Body of pancreas (tissue), 4 donors: ENCODE measurements around the gene FOXL2NB. TPM values are rescaled to one million over a fixed set of nuclear protein-coding genes. Genes with fewer than 3 reads are reported as not detected.

Source experiments
- ATAC-seq: fragments of 150-250 bp; one replicate; pipeline ENCODE4 v1.9.1; 2016
- DNase-seq, 4 donors: peaks; one replicate each; pipeline ENCODE4 v3.0.0-alpha.2; 2019
- H3K27ac ChIP-seq, 4 donors: fragments of 200-600 bp; sonication (generic); 1 replicate in 3 of 4; 2 replicates in 1 of 4; pipeline versions ENCODE4 v1.5.1 to v1.6.1; 2016 to 2019; ENCODE audit warnings: mild to moderate bottlenecking in 1 of 4, mixed read lengths in 1 of 4, moderate library complexity in 1 of 4
- H3K27me3 ChIP-seq, 2 donors: fragments of 200-600 bp; sonication (generic); one replicate each; pipeline ENCODE4 v1.6.0; 2016; ENCODE audit warnings: mild to moderate bottlenecking in 1 of 2
- H3K36me3 ChIP-seq, 2 donors: fragments of 200-600 bp; sonication (generic); replicated peaks in 1 of 2; 2 replicates each; pipeline ENCODE4 v1.5.1; 2016; ENCODE audit warnings: low read depth in 2 of 2; ENCODE audit not compliant: insufficient read depth in 1 of 2
- H3K4me1 ChIP-seq: fragments of 200-600 bp; sonication (generic); one replicate; pipeline ENCODE4 v1.6.0; 2016
- H3K4me3 ChIP-seq, 2 donors: fragments of 200-600 bp; sonication (generic); 1 replicate in 1 of 2; 2 replicates in 1 of 2; pipeline ENCODE4 v1.5.1; 2016 to 2019
- H3K9me3 ChIP-seq, 3 donors: fragments of 200-600 bp; sonication (generic); 1 replicate in 2 of 3; 2 replicates in 1 of 3; pipeline ENCODE4 v1.5.1; 2016
- POLR2A ChIP-seq, 3 donors: fragments of 450-650 bp; IDR thresholded peaks; one replicate each; pipeline ENCODE4 v1.6.1; 2016; ENCODE audit warnings: antibody characterized with exemption in 3 of 3, mild to moderate bottlenecking in 2 of 3
- WGBS, 2 donors: methylation state at CpG; one replicate each; pipeline ENCODE4 v1.1.5; 2017; 5-methylcytosine and 5-hydroxymethylcytosine counted together
- intact Hi-C: fragments of 100-400 bp; cut with DNase I; formaldehyde crosslinking; loops from one replicate; pipeline ENCODE4 v1.15.1; 2023
- total RNA-seq, 2 donors: library from RNA; depleted of rRNA; stranded (reverse); fragments of >200 nt; gene quantifications; one replicate each; pipeline ENCODE4 v1.1.0, GENCODE V29; 2016
- TF ChIP-seq, protein P1 (sequence below), 7 experiments: fragments of 450-650 bp in 4 of 7; fragments of 200-600 bp in 3 of 7; sonication (generic) in 3 of 7; IDR thresholded peaks; one replicate each; pipeline ENCODE4 v1.5.1; 2016 to 2019; ENCODE audit warnings: antibody characterized with exemption in 7 of 7

Gene FOXL2NB
- total RNA-seq, 2 donors from 2014 or later, result 0.26 TPM; not detected in 1

DNA sequence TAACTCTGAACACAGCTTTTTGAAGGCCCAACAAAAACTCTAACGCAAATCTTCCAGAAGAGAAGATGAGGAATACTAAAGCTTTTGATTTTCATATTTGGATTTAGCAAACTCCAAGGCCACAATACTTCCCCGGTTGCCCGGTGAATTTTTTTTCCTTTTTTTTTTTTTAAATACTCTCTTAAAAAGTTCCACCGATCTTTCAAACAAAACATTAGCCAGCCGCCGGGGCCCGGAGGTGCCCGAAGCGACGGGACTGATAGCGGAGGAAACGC is 2.4 kb upstream of the FOXL2NB start:
- Histone ChIP-seq H3K4me1 (peaks cover 39% of the 10 kb centered on the region), H3K9me3 (no peaks in the 10 kb centered on the region), H3K27ac (no peak overlapping the region), H3K36me3 (no peaks in the 10 kb centered on the region), H3K4me3 (no peak overlapping the region), H3K27me3 (peaks cover 0 to 64% of the 10 kb centered on the region in 2 donors)
- 11 to 42% methylated on average over 7 to 12 of the region's 12 CpGs for WGBS, 2 donors
- intact Hi-C loops, result loop anchor here (5.0 kb wide), 1 partner anchor 383 kb away; no protein-coding TSS in a partner anchor
- ATAC-seq (no peak), DNase-seq (no peak)
- no peak for TF ChIP-seq POLR2A (IDR thresholded peaks at IDR 0.05)
- TF ChIP-seq, protein P1, sequence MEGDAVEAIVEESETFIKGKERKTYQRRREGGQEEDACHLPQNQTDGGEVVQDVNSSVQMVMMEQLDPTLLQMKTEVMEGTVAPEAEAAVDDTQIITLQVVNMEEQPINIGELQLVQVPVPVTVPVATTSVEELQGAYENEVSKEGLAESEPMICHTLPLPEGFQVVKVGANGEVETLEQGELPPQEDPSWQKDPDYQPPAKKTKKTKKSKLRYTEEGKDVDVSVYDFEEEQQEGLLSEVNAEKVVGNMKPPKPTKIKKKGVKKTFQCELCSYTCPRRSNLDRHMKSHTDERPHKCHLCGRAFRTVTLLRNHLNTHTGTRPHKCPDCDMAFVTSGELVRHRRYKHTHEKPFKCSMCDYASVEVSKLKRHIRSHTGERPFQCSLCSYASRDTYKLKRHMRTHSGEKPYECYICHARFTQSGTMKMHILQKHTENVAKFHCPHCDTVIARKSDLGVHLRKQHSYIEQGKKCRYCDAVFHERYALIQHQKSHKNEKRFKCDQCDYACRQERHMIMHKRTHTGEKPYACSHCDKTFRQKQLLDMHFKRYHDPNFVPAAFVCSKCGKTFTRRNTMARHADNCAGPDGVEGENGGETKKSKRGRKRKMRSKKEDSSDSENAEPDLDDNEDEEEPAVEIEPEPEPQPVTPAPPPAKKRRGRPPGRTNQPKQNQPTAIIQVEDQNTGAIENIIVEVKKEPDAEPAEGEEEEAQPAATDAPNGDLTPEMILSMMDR (IDR thresholded peaks at IDR 0.05), result no peak

DNA sequence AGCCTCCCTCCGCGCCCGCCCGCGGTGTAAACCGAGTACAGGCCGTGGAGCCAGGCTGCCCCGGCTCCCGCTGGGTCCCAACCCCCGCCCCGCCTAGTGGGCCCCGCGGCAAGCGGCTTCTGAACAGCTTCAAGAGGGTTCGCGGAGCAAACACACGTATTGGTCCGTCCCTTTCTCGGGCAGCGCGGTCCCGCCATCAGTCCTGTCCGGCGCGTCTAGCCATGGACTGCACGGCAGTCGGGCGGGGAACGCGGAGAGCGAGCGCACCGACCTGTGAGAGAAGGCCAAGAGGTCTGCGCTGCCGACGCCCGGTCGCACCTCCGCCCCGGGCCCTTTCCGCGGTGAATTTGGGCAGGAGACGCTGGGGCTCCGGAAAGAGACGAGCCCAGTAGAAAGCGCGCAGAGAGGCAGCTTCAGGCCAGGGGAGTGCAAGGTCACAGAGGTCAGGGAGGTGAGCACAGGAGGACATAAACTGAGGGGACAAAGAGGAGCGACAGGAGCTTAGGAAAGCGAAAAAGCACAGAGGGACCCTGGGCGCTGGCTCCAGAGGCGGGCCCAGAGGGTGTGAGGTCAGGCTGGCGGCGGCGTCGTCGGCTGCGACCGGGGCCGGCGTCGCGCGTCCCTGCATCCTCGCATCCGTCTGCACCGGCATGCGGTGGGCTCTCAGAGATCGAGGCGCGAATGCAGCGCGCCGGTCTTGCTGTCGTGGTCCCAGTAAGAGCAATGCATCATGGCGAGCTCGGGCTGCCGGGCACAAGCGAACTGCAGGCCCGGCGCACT is 1.9 kb upstream of the FOXL2NB start:
- Histone ChIP-seq H3K27me3 (peaks cover 0 to 61% of the 10 kb centered on the region in 2 donors), H3K4me1 (peaks cover 40% of the 10 kb centered on the region), H3K27ac (no peak overlapping the region), H3K9me3 (no peaks in the 10 kb centered on the region), H3K36me3 (no peaks in the 10 kb centered on the region), H3K4me3 (no peak overlapping the region)
- intact Hi-C loops, result loop anchor here (5.0 kb wide), 1 partner anchor 382 kb away; no protein-coding TSS in a partner anchor
- 12 to 22% methylated on average over 34 to 72 of the region's 80 CpGs for WGBS, 2 donors
- ATAC-seq (no peak), DNase-seq (peak in 2 of 4 donors; percentile 33 to 34)
- no peak for TF ChIP-seq POLR2A (IDR thresholded peaks at IDR 0.05)
- TF ChIP-seq, protein P1 (IDR thresholded peaks at IDR 0.05), result no peak

DNA sequence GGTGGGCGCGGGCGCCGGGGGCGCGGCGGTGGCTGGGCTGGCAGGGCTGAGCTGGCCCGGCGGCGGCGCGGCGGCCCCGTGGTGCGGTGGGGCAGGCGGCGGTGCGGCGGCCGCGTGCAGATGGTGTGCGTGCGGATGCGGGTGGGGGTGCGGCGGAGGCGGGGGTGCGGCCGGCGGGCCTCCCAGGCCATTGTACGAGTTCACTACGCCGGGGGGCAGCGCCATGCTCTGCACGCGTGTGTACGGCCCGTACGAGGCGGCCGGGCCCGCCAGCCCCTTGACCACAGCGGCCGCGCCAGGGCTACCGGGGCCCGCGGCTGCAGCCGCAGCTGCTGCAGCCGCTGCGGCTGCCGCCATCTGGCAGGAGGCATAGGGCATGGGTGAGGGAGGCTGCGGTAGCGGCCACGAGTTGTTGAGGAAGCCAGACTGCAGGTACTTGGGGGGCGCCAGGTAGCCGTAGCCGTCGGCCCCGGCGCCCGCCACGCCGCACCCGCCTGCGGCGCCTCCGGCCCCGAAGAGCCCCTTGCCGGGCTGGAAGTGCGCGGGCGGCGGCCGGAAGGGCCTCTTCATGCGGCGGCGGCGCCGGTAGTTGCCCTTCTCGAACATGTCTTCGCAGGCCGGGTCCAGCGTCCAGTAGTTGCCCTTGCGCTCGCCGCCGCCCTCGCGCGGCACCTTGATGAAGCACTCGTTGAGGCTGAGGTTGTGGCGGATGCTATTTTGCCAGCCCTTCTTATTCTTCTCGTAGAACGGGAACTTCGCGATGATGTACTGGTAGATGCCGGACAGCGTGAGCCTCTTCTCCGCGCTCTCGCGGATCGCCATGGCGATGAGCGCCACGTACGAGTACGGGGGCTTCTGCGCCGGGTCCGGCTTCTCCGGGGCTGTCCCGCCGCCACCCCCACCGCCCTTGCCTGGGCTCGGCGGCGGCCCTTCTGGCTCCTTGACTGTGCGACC is 1.0 kb upstream of the FOXL2NB start:
- WGBS, 2 donors, result 3 to 14% methylated on average over 14 to 111 of the region's 120 CpGs
- no peak overlapping the region for H3K27ac ChIP-seq
- intact Hi-C loops, result no loop called here
- H3K36me3 ChIP-seq, result no peaks in the 10 kb centered on the region
- ATAC-seq, result peak; percentile 70
- TF ChIP-seq, protein P1 (IDR thresholded peaks at IDR 0.05), result peak in 5 of 7 experiments; percentile 21 to 41 (median 27)
- no peak for TF ChIP-seq POLR2A (IDR thresholded peaks at IDR 0.05)
- peaks cover 46% of the 10 kb centered on the region for H3K4me1 ChIP-seq
- H3K27me3 ChIP-seq, result peaks cover 0 to 62% of the 10 kb centered on the region in 2 donors
- H3K4me3 ChIP-seq, result peak overlapping the region in 1 of 2 donors; percentile 10
- DNase-seq, result peak; percentile 55 to 65 (median 60)
- H3K9me3 ChIP-seq, result no peaks in the 10 kb centered on the region

DNA sequence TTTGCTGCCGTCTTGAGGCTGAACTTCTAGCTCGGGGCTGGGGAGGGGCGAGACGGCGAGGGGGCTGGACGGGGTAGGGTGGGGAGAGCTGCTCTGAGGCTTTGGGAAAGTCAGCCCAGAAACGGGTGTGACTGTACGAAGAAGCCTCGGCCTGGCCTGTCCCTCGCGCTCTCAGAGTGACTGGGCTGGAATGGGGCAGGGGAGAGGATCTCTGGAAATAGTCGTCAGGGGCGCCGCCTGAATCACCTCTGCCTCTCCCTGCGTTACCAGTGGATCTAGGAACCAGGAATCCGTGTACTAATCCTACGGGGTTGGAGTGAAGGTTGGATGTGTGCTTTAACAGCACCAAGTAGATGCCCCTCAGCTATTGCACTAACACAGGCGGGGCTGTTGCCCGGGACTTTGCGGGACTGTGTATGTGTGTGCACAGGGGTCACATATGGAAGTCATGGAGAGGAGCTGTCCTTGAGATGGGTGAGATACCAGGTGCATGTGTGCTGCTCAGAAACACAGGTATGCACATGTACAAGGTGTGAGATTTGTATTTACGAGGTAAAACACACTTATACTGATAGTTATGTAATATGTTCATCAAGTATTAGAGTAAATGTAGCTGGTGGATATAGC is 591 bp downstream of the FOXL2NB start:
- Histone ChIP-seq H3K9me3 (no peaks in the 10 kb centered on the region), H3K27ac (no peak overlapping the region), H3K4me3 (no peak overlapping the region), H3K27me3 (peaks cover 0 to 58% of the 10 kb centered on the region in 2 donors), H3K4me1 (peaks cover 46% of the 10 kb centered on the region), H3K36me3 (no peaks in the 10 kb centered on the region)
- DNase-seq (no peak), ATAC-seq (no peak)
- TF ChIP-seq, protein P1 (IDR thresholded peaks at IDR 0.05), result no peak
- no peak for TF ChIP-seq POLR2A (IDR thresholded peaks at IDR 0.05)
- intact Hi-C loops, result no loop called here
- WGBS, 2 donors, result 48 to 50% methylated on average over 15 to 21 of the region's 21 CpGs
